Left renal cortex interstitium (tissue), 4 donors: ENCODE measurements around the gene LYZ. TPM values are rescaled to one million over a fixed set of nuclear protein-coding genes. Genes with fewer than 3 reads are reported as not detected.
"Not testable (repeated sequence)": the region's sequence is repeated elsewhere in the genome, so short reads cannot be mapped to it uniquely, and the experiment has no call there.

ENCODE experiments used
- DNase-seq, 4 donors: peaks; one replicate each; pipeline ENCODE4 v3.0.0-alpha.2; 2013; ENCODE audit warnings: low read depth in 4 of 4, low spot score in 2 of 4, missing footprints in 1 of 4
- polyA plus RNA-seq, 4 donors: library from polyadenylated mRNA; unstranded; fragments of 120-200 nt; gene quantifications; one replicate each; pipeline ENCODE4 v1.2.1, GENCODE V29; 2013; ENCODE audit not compliant: insufficient read length in 4 of 4

LYZ gene
- polyA plus RNA-seq = 10 to 100 TPM; 16.5 to 27.7 (median 26.5) TPM

GRCh38 chr12:69348162-69348938 lies at the start of gene LYZ:
Gene LYZ (plus strand): TSS chr12:69348381. CDS start chr12:69348409, 28 bp downstream.
- no peak for DNase-seq

- no peak for DNase-seq
These were observed 49.2 kb upstream of the LYZ start for GRCh38 chr12:69298947-69299346.

GRCh38 chr12:69304284-69304683 lies 43.9 kb upstream of the LYZ start:
- DNase-seq = no peak

GRCh38 chr12:69309461-69309860 lies 38.7 kb upstream of the LYZ start:
- no peak for DNase-seq

- no peak for DNase-seq
These were observed 35.0 kb upstream of the LYZ start for GRCh38 chr12:69313209-69313608.

- DNase-seq = not testable (repeated sequence)
These were observed 31.4 kb upstream of the LYZ start for GRCh38 chr12:69316784-69317183.

GRCh38 chr12:69317233-69317632 lies 30.9 kb upstream of the LYZ start:
- not testable (repeated sequence) for DNase-seq

- DNase-seq = no peak
These were observed 30.0 kb upstream of the LYZ start for GRCh38 chr12:69318225-69318624.

- no peak for DNase-seq
These were observed 26.8 kb upstream of the LYZ start for GRCh38 chr12:69321351-69321750.

GRCh38 chr12:69324797-69325466 lies 23.2 kb upstream of the LYZ start:
- no peak for DNase-seq

- DNase-seq = no peak
These were observed 19.8 kb upstream of the LYZ start for GRCh38 chr12:69328426-69328825.

GRCh38 chr12:69329669-69330428 lies 18.3 kb upstream of the LYZ start:
- no peak for DNase-seq

GRCh38 chr12:69330475-69331473 lies 17.4 kb upstream of the LYZ start:
- peak in 1 of 4 donors; percentile 25 for DNase-seq

GRCh38 chr12:69331519-69331908 lies 16.7 kb upstream of the LYZ start:
- DNase-seq = peak in 1 of 4 donors; percentile 2

GRCh38 chr12:69331909-69332684 lies 16.1 kb upstream of the LYZ start:
- DNase-seq = no peak

GRCh38 chr12:69332815-69333358 lies 15.3 kb upstream of the LYZ start:
- no peak for DNase-seq

- no peak for DNase-seq
These were observed 14.0 kb upstream of the LYZ start for GRCh38 chr12:69334158-69334557.

GRCh38 chr12:69337311-69338090 lies 10.7 kb upstream of the LYZ start:
- DNase-seq = no peak
